Stimulated activated CD8-positive, alpha-beta memory T cell treated with anti-CD3 and anti-CD28 coated beads, Interleukin-7, amount 100 ng/mL, for 24 hours (primary cell): ENCODE measurements around the gene OR10V1.
"Not testable (repeated sequence)": the region's sequence is repeated elsewhere in the genome, so short reads cannot be mapped to it uniquely, and the experiment has no call there.

Experiments
- DNase-seq: peaks from one replicate; pipeline ENCODE4 v3.0.0-alpha.2; 2020; ENCODE audit warnings: low read depth

Gene OR10V1

GRCh38 chr11:59710136-59710847, 3.4 kb downstream of the OR10V1 start:
- no peak for DNase-seq

GRCh38 chr11:59708537-59708936, 5.1 kb downstream of the OR10V1 start:
- DNase-seq = no peak

- DNase-seq = no peak
These were observed 6.3 kb downstream of the OR10V1 start for GRCh38 chr11:59707371-59707770.

- DNase-seq = no peak
These were observed 6.9 kb downstream of the OR10V1 start for GRCh38 chr11:59706518-59707285.

- DNase-seq = no peak
These were observed 8.4 kb downstream of the OR10V1 start for GRCh38 chr11:59705294-59705693.

- DNase-seq = not testable (repeated sequence)
These were observed 10.1 kb downstream of the OR10V1 start for GRCh38 chr11:59703515-59703914.

GRCh38 chr11:59700157-59700556, 13.5 kb downstream of the OR10V1 start:
- DNase-seq = not testable (repeated sequence)

GRCh38 chr11:59698506-59698905, 15.1 kb downstream of the OR10V1 start:
- no peak for DNase-seq

- no peak for DNase-seq
These were observed 20.7 kb downstream of the OR10V1 start for GRCh38 chr11:59692915-59693314.

GRCh38 chr11:59691156-59691555, 22.5 kb downstream of the OR10V1 start:
- DNase-seq = no peak

GRCh38 chr11:59689015-59689414, 24.6 kb downstream of the OR10V1 start:
- DNase-seq = no peak

- DNase-seq = not testable (repeated sequence)
These were observed 32.4 kb downstream of the OR10V1 start for GRCh38 chr11:59681260-59681725.

GRCh38 chr11:59680287-59681154, 33.1 kb downstream of the OR10V1 start:
- DNase-seq = no peak

GRCh38 chr11:59679347-59679746, 34.3 kb downstream of the OR10V1 start:
- no peak for DNase-seq

- DNase-seq = no peak
These were observed 34.9 kb downstream of the OR10V1 start for GRCh38 chr11:59678813-59679165.

- DNase-seq = no peak
These were observed 35.4 kb downstream of the OR10V1 start for GRCh38 chr11:59678118-59678812.

GRCh38 chr11:59676205-59676604, 37.4 kb downstream of the OR10V1 start:
- DNase-seq = no peak

GRCh38 chr11:59674291-59674690, 39.4 kb downstream of the OR10V1 start:
- DNase-seq = no peak

GRCh38 chr11:59673291-59673690, 40.4 kb downstream of the OR10V1 start:
- no peak for DNase-seq

GRCh38 chr11:59671471-59671870, 42.2 kb downstream of the OR10V1 start:
- DNase-seq = no peak

- DNase-seq = no peak
These were observed 44.0 kb downstream of the OR10V1 start for GRCh38 chr11:59669611-59670009.
